Gastroesophageal sphincter (tissue), 4 donors: ENCODE data around the gene RNASEH2C. TPM values are rescaled to one million over a fixed set of nuclear protein-coding genes. Genes with fewer than 3 reads are reported as not detected.

Experiments
- ATAC-seq: fragments of 150-250 bp; one replicate; pipeline ENCODE4 v1.9.1; 2016; ENCODE audit warnings: mild to moderate bottlenecking, moderate library complexity
- H3K27ac ChIP-seq, 4 donors: fragments of 200-600 bp; sonication (generic) in 3 of 4; 1 replicate in 3 of 4; 2 replicates in 1 of 4; pipeline ENCODE4 v1.5.1; 2016 to 2019
- H3K27me3 ChIP-seq: fragments of 200-600 bp; sonication (generic); one replicate; pipeline ENCODE4 v1.5.1; 2019
- H3K36me3 ChIP-seq, 2 donors: fragments of 200-600 bp; sonication (generic); one replicate each; pipeline ENCODE4 v1.5.1; 2019; ENCODE audit warnings: control low read depth in 1 of 2
- H3K4me1 ChIP-seq, 3 donors: fragments of 200-600 bp; sonication (generic); 1 replicate in 2 of 3; 2 replicates in 1 of 3; pipeline ENCODE4 v1.5.1; 2016 to 2019; ENCODE audit warnings: control low read depth in 2 of 3
- H3K4me3 ChIP-seq, 2 donors: fragments of 200-600 bp; sonication (generic); one replicate each; pipeline ENCODE4 v1.5.1; 2019; ENCODE audit warnings: mild to moderate bottlenecking in 1 of 2, moderate library complexity in 1 of 2
- H3K9me3 ChIP-seq, 3 donors: fragments of 200-600 bp; sonication (generic); one replicate each; pipeline ENCODE4 v1.5.1; 2017 to 2019; ENCODE audit warnings: control low read depth in 2 of 3
- EP300 ChIP-seq: sonication (generic); formaldehyde crosslinking; IDR thresholded peaks from one replicate; pipeline ENCODE4 v1.6.1; 2017; ENCODE audit warnings: antibody characterized with exemption, mild to moderate bottlenecking
- POLR2A ChIP-seq, 2 donors: fragments of 450-650 bp; IDR thresholded peaks; one replicate each; pipeline ENCODE4 v1.6.1; 2017; ENCODE audit warnings: antibody characterized with exemption in 2 of 2, mild to moderate bottlenecking in 2 of 2, moderate library complexity in 1 of 2
- POLR2AphosphoS5 ChIP-seq: sonication (generic); formaldehyde crosslinking; IDR thresholded peaks from one replicate; pipeline ENCODE4 v1.6.1; 2017; ENCODE audit warnings: antibody characterized with exemption
- WGBS, 2 donors: methylation state at CpG; one replicate each; pipeline ENCODE4 v1.1.5; 2018; ENCODE audit warnings: low coverage in 1 of 2; 5-methylcytosine and 5-hydroxymethylcytosine counted together
- total RNA-seq, 4 donors: library from RNA; depleted of rRNA; stranded (reverse); fragments of >200 nt; gene quantifications; one replicate each; pipeline ENCODE4 v1.1.0, GENCODE V29; 2016
- TF ChIP-seq, protein P1 (sequence below), 4 experiments: fragments of 200-600 bp in 2 of 4; fragments of 450-650 bp in 2 of 4; sonication (generic) in 1 of 4; IDR thresholded peaks; one replicate each; pipeline ENCODE4 v1.5.1; 2017 to 2019; ENCODE audit warnings: antibody characterized with exemption in 4 of 4, mild to moderate bottlenecking in 2 of 4, moderate library complexity in 2 of 4

RNASEH2C gene
- total RNA-seq, 4 donors from 2014 or later = 69.0 to 196 (median 96.3) TPM

DNA sequence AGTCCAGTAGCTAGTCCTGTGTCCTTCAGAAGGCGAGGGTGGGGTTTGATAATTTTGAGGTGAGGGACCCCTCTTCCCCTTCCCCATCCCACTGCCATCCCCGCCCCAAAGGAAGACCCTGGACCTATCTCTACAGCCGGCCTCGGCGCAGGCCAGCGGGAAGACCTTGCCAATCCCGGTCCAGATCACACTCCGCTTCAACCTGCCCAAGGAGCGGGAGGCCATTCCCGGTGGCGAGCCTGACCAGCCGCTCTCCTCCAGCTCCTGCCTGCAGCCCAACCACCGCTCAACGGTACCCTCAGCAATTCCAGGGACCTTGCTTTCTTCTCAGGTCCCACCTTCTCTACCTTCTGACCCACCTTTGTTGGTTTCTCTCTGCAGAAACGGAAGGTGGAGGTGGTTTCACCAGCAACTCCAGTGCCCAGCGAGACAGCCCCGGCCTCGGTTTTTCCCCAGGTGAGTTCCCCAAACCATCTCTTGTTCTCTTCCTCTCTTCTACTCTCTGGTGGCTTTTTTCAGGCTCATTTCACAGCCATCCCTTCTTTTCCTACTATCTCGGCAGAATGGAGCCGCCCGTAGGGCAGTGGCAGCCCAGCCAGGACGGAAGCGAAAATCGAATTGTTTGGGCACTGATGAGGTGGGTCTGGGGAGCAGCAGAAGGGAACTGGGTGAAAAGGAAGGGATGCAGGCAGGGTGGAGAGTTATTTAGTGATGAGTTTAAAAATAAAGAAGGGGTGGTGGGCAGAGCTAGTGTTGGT is 7.2 kb downstream of the RNASEH2C start:
- Histone ChIP-seq H3K4me1 (peaks cover 0 to 49% (median 8%) of the 10 kb centered on the region in 3 donors), H3K27ac (peak overlapping the region in 3 of 4 donors; percentile 99 to 100 (median 100)), H3K36me3 (peaks cover 2 to 57% of the 10 kb centered on the region in 2 donors), H3K9me3 (no peaks in the 10 kb centered on the region), H3K4me3 (peak overlapping the region in 1 of 2 donors; percentile 88), H3K27me3 (no peaks in the 10 kb centered on the region)
- no peak for ATAC-seq
- TF ChIP-seq POLR2AphosphoS5 (no peak), EP300 (no peak), POLR2A (IDR thresholded peaks at IDR 0.05) (no peak)
- TF ChIP-seq, protein P1, sequence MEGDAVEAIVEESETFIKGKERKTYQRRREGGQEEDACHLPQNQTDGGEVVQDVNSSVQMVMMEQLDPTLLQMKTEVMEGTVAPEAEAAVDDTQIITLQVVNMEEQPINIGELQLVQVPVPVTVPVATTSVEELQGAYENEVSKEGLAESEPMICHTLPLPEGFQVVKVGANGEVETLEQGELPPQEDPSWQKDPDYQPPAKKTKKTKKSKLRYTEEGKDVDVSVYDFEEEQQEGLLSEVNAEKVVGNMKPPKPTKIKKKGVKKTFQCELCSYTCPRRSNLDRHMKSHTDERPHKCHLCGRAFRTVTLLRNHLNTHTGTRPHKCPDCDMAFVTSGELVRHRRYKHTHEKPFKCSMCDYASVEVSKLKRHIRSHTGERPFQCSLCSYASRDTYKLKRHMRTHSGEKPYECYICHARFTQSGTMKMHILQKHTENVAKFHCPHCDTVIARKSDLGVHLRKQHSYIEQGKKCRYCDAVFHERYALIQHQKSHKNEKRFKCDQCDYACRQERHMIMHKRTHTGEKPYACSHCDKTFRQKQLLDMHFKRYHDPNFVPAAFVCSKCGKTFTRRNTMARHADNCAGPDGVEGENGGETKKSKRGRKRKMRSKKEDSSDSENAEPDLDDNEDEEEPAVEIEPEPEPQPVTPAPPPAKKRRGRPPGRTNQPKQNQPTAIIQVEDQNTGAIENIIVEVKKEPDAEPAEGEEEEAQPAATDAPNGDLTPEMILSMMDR (IDR thresholded peaks at IDR 0.05) = no peak
- WGBS, 2 donors = 80% methylated on average over 1 of the region's 24 CpGs; no CpG with 5 or more reads in 1 of the 2 donors

DNA sequence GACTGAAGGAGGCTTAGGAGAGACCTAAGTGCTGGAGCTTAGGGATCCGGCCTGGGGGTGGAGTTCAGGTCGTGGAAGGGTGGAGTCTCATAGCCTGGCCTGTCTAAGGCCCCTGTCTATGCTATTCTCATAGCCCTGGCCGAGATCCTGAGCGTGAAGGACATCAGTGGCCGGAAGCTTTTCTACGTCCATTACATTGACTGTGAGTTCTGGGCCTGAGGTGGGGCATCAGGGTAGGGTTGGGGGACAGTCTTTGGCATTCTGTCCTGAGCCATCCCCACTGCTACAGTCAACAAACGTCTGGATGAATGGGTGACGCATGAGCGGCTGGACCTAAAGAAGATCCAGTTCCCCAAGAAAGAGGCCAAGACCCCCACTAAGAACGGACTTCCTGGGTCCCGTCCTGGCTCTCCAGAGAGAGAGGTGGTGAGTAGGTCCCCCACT is 7.9 kb downstream of the RNASEH2C start:
- Histone ChIP-seq H3K36me3 (peaks cover 2 to 49% of the 10 kb centered on the region in 2 donors), H3K27ac (peak overlapping the region; percentile 90 to 100 (median 100)), H3K27me3 (no peaks in the 10 kb centered on the region), H3K9me3 (no peaks in the 10 kb centered on the region), H3K4me1 (peaks cover 0 to 42% (median 8%) of the 10 kb centered on the region in 3 donors), H3K4me3 (peak overlapping the region; percentile 49 to 88)
- ATAC-seq = no peak
- 0 to 29% methylated on average over 1 to 5 of the region's 11 CpGs for WGBS, 2 donors
- TF ChIP-seq POLR2AphosphoS5 = no peak
- TF ChIP-seq EP300 = no peak
- TF ChIP-seq, protein P1 (IDR thresholded peaks at IDR 0.05) = no peak
- no peak for TF ChIP-seq POLR2A (IDR thresholded peaks at IDR 0.05)

DNA sequence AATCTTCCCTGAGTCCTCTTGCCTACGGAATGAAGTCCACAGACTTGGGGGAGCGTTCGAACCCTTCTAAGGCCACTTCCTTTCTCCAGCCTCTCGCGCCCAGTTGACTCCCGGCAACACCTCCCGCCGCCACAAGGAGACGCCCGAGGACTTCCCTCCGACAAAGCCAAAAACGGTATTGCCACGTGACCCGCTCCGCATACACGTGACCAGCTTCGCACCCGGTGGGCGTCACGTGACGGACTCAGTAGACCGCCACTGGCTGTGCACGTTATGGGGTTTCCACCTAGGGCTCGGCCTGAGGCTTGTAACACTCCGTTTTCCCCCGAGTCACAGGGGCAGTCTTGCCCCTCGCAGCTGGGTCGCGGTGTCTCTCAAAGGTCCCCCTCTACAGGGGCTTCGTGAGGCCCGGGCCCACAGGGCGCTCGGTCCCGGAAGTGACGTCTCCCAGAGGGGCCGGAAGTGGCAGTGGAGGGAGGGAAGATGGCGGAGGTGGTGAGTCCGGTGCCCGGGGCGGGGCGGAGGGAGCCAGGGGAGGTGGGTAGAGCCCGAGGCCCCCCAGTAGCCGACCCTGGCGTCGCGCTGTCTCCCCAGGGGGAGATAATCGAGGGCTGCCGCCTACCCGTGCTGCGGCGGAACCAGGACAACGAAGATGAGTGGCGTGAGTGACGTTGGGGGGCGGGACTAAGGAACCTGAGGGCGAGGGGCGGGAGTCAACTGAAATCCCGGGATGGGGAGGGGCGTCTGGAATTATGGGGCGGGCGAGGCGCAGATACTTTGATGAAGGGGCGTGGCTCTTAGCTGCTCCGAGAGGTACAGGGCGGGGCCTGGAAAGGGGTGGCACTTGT is 8.6 kb downstream of the RNASEH2C start, which contains the start of gene KAT5:
KAT5 (plus strand) TSS at position 468 of the 848 bp plus-strand sequence; CDS start at position 484, 16 bp downstream.
- H3K36me3 ChIP-seq = peaks cover 2 to 43% of the 10 kb centered on the region in 2 donors
- no peaks in the 10 kb centered on the region for H3K27me3 ChIP-seq
- peaks cover 0 to 35% (median 8%) of the 10 kb centered on the region in 3 donors for H3K4me1 ChIP-seq
- peak within 1 kb of the TSS; percentile 90 to 100 (median 100) for H3K27ac ChIP-seq
- H3K4me3 ChIP-seq = peak within 1 kb of the TSS; percentile 49 to 88
- TF ChIP-seq POLR2AphosphoS5 (peak; percentile 91), EP300 (no peak), POLR2A (IDR thresholded peaks at IDR 0.05) (peak; percentile 77 to 80)
- TF ChIP-seq, protein P1 (IDR thresholded peaks at IDR 0.05) = peak in 3 of 4 experiments; percentile 98 to 100 (median 100)
- H3K9me3 ChIP-seq = no peaks in the 10 kb centered on the region
- WGBS, 2 donors = 1 to 3% methylated on average over 12 to 22 of the region's 65 CpGs
- peak; percentile 91 for ATAC-seq

DNA sequence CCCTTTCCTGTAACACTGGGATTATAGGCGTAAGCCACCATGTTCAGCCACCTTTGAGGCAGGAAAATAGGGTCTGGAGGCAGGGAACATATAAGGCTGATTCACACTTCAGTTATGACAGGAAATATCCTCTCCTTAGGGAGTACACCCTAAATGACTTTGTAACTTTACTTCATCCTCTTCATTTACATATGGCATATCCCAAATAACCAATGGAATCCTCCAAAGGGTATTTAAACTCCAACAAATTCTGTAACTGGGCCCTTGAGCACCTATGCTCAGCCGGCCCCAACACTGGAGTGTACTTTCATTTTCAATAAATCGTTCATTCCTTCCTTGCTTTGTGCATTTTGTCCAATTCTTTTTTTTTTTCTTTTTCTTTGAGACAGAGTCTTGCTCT is 10.2 kb downstream of the RNASEH2C start:
- WGBS, 2 donors = 67 to 78% methylated on average over 1 to 3 of the region's 3 CpGs
- Histone ChIP-seq H3K27ac (peak overlapping the region in 2 of 4 donors; percentile 99 to 100), H3K36me3 (peaks cover 2 to 27% of the 10 kb centered on the region in 2 donors)

More for the DNA sequence above, 10.2 kb downstream of the RNASEH2C start:
- Histone ChIP-seq H3K4me3 (no peak overlapping the region), H3K9me3 (no peaks in the 10 kb centered on the region), H3K27me3 (no peaks in the 10 kb centered on the region), H3K4me1 (peaks cover 0 to 35% (median 8%) of the 10 kb centered on the region in 3 donors)
- TF ChIP-seq POLR2A (IDR thresholded peaks at IDR 0.05) (no peak), EP300 (no peak), POLR2AphosphoS5 (no peak)
- TF ChIP-seq, protein P1 (IDR thresholded peaks at IDR 0.05) = no peak
- ATAC-seq = no peak
